ENCODE results near the gene TMEM17. TPM values are rescaled to one million over a fixed set of nuclear protein-coding genes. Genes with fewer than 3 reads are reported as not detected.

TMEM17 gene
- total and polyA plus RNA-seq, 2 donors (not counting 1 experiment from before 2014, with no cell fraction given) = 2.5 to 4.9 TPM

DNA sequence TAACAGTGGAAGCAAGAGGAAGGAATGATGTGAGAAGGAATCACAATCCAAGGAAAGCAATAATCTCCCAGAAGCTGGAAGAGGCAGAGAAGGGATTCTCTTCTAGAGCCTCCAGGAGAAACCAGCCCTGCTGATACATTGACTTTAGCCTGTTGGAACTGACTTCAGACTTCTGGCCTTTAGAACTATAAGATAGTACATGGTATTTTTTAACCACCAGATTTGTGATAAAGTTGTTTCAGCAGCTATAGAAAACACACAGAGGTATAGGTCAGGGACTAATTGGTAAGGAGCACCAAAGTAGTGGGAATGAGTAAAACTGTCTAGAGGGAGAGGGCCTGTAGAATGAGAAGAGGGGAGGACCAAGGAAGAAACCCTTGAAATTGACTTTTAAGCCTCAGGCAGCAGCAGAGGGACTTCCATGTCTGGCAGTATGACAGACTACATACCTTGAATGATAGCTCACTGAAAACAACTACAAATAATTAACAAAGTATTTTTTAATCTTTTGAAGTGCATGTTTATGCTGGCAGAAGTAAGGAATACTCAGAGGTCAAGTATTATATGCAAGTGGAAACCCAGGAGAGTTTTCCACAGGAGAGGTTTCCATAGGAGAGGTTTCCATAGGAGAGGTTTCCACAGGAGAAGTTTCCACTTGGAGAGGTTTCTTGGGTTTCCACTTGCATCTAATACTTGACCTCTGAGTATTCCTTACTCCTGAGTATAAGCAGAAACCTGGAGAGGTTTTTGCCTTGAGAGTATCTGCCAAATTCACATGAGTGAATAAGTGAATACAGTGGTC lies 33.8 kb upstream of the TMEM17 start:
- H3K4me3 ChIP-seq (replicated peaks in 1 of 4; ENCODE audit: control extremely low read depth in 1 of 4, insufficient read depth in 1 of 4, low read depth in 3 of 4, low read length in 4 of 4) = no peak overlapping the region
- DNase-seq (ENCODE audit: low read depth in 2 of 2) = peak in 1 of 2 donors; percentile 29
- no peak overlapping the region for H2AFZ ChIP-seq (ENCODE audit: low read length)
- H3K27ac ChIP-seq (ENCODE audit: insufficient read depth, low read length) = no peak overlapping the region
- H3K9me3 ChIP-seq (ENCODE audit: control insufficient read depth, insufficient read depth, low read depth, low read length) = no peaks in the 10 kb centered on the region
- H3K27me3 ChIP-seq (ENCODE audit: control insufficient read depth, insufficient read depth, low read length) = no peaks in the 10 kb centered on the region
- H4K20me1 ChIP-seq (ENCODE audit: control insufficient read depth, extremely low read depth, insufficient read depth, low read length) = no peaks in the 10 kb centered on the region
- no peak for TF ChIP-seq EZH2 (IDR thresholded peaks at IDR 0.05; ENCODE audit: low read length, missing control alignments)
- TF ChIP-seq, protein P1, sequence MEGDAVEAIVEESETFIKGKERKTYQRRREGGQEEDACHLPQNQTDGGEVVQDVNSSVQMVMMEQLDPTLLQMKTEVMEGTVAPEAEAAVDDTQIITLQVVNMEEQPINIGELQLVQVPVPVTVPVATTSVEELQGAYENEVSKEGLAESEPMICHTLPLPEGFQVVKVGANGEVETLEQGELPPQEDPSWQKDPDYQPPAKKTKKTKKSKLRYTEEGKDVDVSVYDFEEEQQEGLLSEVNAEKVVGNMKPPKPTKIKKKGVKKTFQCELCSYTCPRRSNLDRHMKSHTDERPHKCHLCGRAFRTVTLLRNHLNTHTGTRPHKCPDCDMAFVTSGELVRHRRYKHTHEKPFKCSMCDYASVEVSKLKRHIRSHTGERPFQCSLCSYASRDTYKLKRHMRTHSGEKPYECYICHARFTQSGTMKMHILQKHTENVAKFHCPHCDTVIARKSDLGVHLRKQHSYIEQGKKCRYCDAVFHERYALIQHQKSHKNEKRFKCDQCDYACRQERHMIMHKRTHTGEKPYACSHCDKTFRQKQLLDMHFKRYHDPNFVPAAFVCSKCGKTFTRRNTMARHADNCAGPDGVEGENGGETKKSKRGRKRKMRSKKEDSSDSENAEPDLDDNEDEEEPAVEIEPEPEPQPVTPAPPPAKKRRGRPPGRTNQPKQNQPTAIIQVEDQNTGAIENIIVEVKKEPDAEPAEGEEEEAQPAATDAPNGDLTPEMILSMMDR (conservative IDR thresholded peaks at IDR 0.05 in 1 of 2, IDR thresholded peaks at IDR 0.05 in 1 of 2; ENCODE audit: low read depth in 1 of 2, low read length in 2 of 2) = no peak
- H3K4me1 ChIP-seq (ENCODE audit: control insufficient read depth, extremely low read depth, insufficient read depth, low read length) = no peaks in the 10 kb centered on the region
- H3K9ac ChIP-seq (ENCODE audit: insufficient read depth, low read length) = no peak overlapping the region
- H3K4me2 ChIP-seq (ENCODE audit: extremely low read depth, insufficient read depth, low read length) = no peak overlapping the region
- no peaks in the 10 kb centered on the region for H3K36me3 ChIP-seq (ENCODE audit: control insufficient read depth, insufficient read depth, low read length)
- H3K79me2 ChIP-seq (ENCODE audit: control insufficient read depth, insufficient read depth, low read length) = no peaks in the 10 kb centered on the region

DNA sequence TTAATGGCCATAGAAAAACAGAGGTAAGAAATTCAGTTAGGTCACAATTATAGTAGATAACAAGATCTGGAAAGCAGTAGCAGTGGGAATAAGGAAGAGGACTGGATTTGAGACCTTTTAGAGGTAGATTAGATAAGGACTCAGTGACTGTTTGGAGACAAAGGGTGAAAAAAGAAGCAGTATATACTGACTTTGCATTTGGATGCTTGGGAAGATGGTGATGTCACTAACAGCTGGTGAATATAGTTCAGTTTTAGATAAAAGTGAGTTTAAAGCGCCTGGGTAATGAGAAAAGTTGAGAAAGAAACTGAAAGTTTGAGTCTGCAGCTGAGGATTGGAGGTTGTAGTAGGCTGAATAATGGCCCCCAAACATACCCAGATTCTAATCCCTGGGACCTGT lies 32.8 kb upstream of the TMEM17 start:
- H3K27ac ChIP-seq (ENCODE audit: insufficient read depth, low read length) = no peak overlapping the region
- no peak overlapping the region for H2AFZ ChIP-seq (ENCODE audit: low read length)
- H3K4me3 ChIP-seq (replicated peaks in 1 of 4; ENCODE audit: control extremely low read depth in 1 of 4, insufficient read depth in 1 of 4, low read depth in 3 of 4, low read length in 4 of 4) = no peak overlapping the region
- H3K4me2 ChIP-seq (ENCODE audit: extremely low read depth, insufficient read depth, low read length) = no peak overlapping the region
- H3K4me1 ChIP-seq (ENCODE audit: control insufficient read depth, extremely low read depth, insufficient read depth, low read length) = no peaks in the 10 kb centered on the region
- DNase-seq (ENCODE audit: low read depth in 2 of 2) = no peak
- no peaks in the 10 kb centered on the region for H3K79me2 ChIP-seq (ENCODE audit: control insufficient read depth, insufficient read depth, low read length)
- no peak overlapping the region for H3K9ac ChIP-seq (ENCODE audit: insufficient read depth, low read length)
- H3K27me3 ChIP-seq (ENCODE audit: control insufficient read depth, insufficient read depth, low read length) = no peaks in the 10 kb centered on the region
- no peaks in the 10 kb centered on the region for H3K9me3 ChIP-seq (ENCODE audit: control insufficient read depth, insufficient read depth, low read depth, low read length)
- H4K20me1 ChIP-seq (ENCODE audit: control insufficient read depth, extremely low read depth, insufficient read depth, low read length) = no peaks in the 10 kb centered on the region
- H3K36me3 ChIP-seq (ENCODE audit: control insufficient read depth, insufficient read depth, low read length) = no peaks in the 10 kb centered on the region
- TF ChIP-seq EZH2 (IDR thresholded peaks at IDR 0.05; ENCODE audit: low read length, missing control alignments) = no peak
- TF ChIP-seq, protein P1 (conservative IDR thresholded peaks at IDR 0.05 in 1 of 2, IDR thresholded peaks at IDR 0.05 in 1 of 2; ENCODE audit: low read depth in 1 of 2, low read length in 2 of 2) = no peak

DNA sequence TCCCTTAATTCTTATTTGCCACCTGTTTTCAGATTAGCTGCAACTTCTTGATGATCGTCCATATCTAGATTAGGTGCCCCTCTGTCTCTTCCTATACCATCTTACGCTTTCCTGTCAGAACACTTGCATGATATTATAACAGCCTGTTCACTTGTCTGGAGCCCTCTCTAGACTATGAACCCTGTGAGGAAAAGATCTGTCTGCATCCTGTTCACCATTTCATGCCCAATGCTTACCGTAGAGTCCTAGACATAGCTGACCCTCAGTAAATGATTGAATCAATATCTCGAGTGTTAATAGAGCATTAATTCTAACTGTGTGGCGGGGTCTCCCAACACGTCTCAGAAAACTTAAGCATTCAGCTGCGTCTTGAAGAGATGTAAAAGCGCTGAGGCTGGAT lies 31.8 kb upstream of the TMEM17 start:
- Histone ChIP-seq H3K27me3 (ENCODE audit: control insufficient read depth, insufficient read depth, low read length) (no peaks in the 10 kb centered on the region), H3K27ac (ENCODE audit: insufficient read depth, low read length) (no peak overlapping the region), H2AFZ (ENCODE audit: low read length) (no peak overlapping the region), H3K9ac (ENCODE audit: insufficient read depth, low read length) (no peak overlapping the region), H3K79me2 (ENCODE audit: control insufficient read depth, insufficient read depth, low read length) (no peaks in the 10 kb centered on the region), H3K36me3 (ENCODE audit: control insufficient read depth, insufficient read depth, low read length) (no peaks in the 10 kb centered on the region), H3K4me2 (ENCODE audit: extremely low read depth, insufficient read depth, low read length) (no peak overlapping the region), H3K9me3 (ENCODE audit: control insufficient read depth, insufficient read depth, low read depth, low read length) (no peaks in the 10 kb centered on the region), H3K4me1 (ENCODE audit: control insufficient read depth, extremely low read depth, insufficient read depth, low read length) (no peaks in the 10 kb centered on the region), H4K20me1 (ENCODE audit: control insufficient read depth, extremely low read depth, insufficient read depth, low read length) (no peaks in the 10 kb centered on the region), H3K4me3 (replicated peaks in 1 of 4; ENCODE audit: control extremely low read depth in 1 of 4, insufficient read depth in 1 of 4, low read depth in 3 of 4, low read length in 4 of 4) (no peak overlapping the region)
- no peak for DNase-seq (ENCODE audit: low read depth in 2 of 2)
- TF ChIP-seq, protein P1 (conservative IDR thresholded peaks at IDR 0.05 in 1 of 2, IDR thresholded peaks at IDR 0.05 in 1 of 2; ENCODE audit: low read depth in 1 of 2, low read length in 2 of 2) = no peak
- no peak for TF ChIP-seq EZH2 (IDR thresholded peaks at IDR 0.05; ENCODE audit: low read length, missing control alignments)

Data from fibroblast of lung (primary cell).